Suprapubic skin (tissue), 4 donors: ENCODE data around the gene LRRC43.

ENCODE experiments used
- EP300 ChIP-seq: sonication (generic); formaldehyde crosslinking; IDR thresholded peaks from one replicate; pipeline ENCODE4 v1.6.1; 2017; ENCODE audit warnings: antibody characterized with exemption
- POLR2A ChIP-seq, 2 donors: fragments of 450-650 bp; IDR thresholded peaks; one replicate each; pipeline ENCODE4 v1.6.1; 2017; ENCODE audit warnings: antibody characterized with exemption in 2 of 2, mild to moderate bottlenecking in 2 of 2, moderate library complexity in 2 of 2
- POLR2AphosphoS5 ChIP-seq, 3 donors: sonication (generic); formaldehyde crosslinking; IDR thresholded peaks; one replicate each; pipeline ENCODE4 v1.6.1; 2017; ENCODE audit warnings: antibody characterized with exemption in 3 of 3
- TF ChIP-seq, protein P1 (sequence below), 2 donors: fragments of 200-600 bp in 1 of 2; fragments of 450-650 bp in 1 of 2; sonication (generic) in 1 of 2; IDR thresholded peaks; one replicate each; pipeline ENCODE4 v1.5.1; 2016 to 2019; ENCODE audit warnings: antibody characterized with exemption in 2 of 2, mild to moderate bottlenecking in 1 of 2, moderate library complexity in 1 of 2

- TF ChIP-seq, protein P1, sequence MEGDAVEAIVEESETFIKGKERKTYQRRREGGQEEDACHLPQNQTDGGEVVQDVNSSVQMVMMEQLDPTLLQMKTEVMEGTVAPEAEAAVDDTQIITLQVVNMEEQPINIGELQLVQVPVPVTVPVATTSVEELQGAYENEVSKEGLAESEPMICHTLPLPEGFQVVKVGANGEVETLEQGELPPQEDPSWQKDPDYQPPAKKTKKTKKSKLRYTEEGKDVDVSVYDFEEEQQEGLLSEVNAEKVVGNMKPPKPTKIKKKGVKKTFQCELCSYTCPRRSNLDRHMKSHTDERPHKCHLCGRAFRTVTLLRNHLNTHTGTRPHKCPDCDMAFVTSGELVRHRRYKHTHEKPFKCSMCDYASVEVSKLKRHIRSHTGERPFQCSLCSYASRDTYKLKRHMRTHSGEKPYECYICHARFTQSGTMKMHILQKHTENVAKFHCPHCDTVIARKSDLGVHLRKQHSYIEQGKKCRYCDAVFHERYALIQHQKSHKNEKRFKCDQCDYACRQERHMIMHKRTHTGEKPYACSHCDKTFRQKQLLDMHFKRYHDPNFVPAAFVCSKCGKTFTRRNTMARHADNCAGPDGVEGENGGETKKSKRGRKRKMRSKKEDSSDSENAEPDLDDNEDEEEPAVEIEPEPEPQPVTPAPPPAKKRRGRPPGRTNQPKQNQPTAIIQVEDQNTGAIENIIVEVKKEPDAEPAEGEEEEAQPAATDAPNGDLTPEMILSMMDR (IDR thresholded peaks at IDR 0.05) = no peak
- no peak for TF ChIP-seq POLR2AphosphoS5 (IDR thresholded peaks at IDR 0.05)
- no peak for TF ChIP-seq POLR2A (IDR thresholded peaks at IDR 0.05)
- TF ChIP-seq EP300 = no peak
Measured at GRCh38 chr12:122227341-122227740, 44.4 kb downstream of the LRRC43 start.
